SHP77 treated with DMSO at 0.1 percent for 48 hours (cell line): Measurements from ENCODE around the gene IRX2.

Source experiments
- DNase-seq: peaks from one replicate; lab custom pipeline; 2025; lab: John Stamatoyannopoulos, UW

IRX2 gene

GRCh38 chr5:2741956-2742355 is 9.5 kb downstream of the IRX2 start:
- DNase-seq: no peak

GRCh38 chr5:2740876-2741555 is 10.5 kb downstream of the IRX2 start:
- DNase-seq: no peak

- no peak for DNase-seq
Observed at GRCh38 chr5:2740051-2740875, 11.2 kb downstream of the IRX2 start.

- DNase-seq: no peak
Observed at GRCh38 chr5:2739360-2740050, 12.0 kb downstream of the IRX2 start.

- DNase-seq: no peak
Observed at GRCh38 chr5:2738700-2739359, 12.6 kb downstream of the IRX2 start.

GRCh38 chr5:2738156-2738699 is 13.2 kb downstream of the IRX2 start:
- no peak for DNase-seq

- no peak for DNase-seq
Observed at GRCh38 chr5:2737273-2738155, 14.0 kb downstream of the IRX2 start.

GRCh38 chr5:2736872-2737271 is 14.6 kb downstream of the IRX2 start:
- DNase-seq: no peak

- DNase-seq: no peak
Observed at GRCh38 chr5:2735996-2736395, 15.5 kb downstream of the IRX2 start.

GRCh38 chr5:2732850-2733249 is 18.6 kb downstream of the IRX2 start:
- no peak for DNase-seq

- DNase-seq: no peak
Observed at GRCh38 chr5:2732004-2732403, 19.5 kb downstream of the IRX2 start.

GRCh38 chr5:2729189-2729588 is 22.3 kb downstream of the IRX2 start:
- no peak for DNase-seq

GRCh38 chr5:2727550-2727949 is 23.9 kb downstream of the IRX2 start:
- DNase-seq: no peak

- no peak for DNase-seq
Observed at GRCh38 chr5:2725980-2726765, 25.3 kb downstream of the IRX2 start.

GRCh38 chr5:2724831-2725230 is 26.6 kb downstream of the IRX2 start:
- DNase-seq: no peak

- no peak for DNase-seq
Observed at GRCh38 chr5:2724031-2724581, 27.4 kb downstream of the IRX2 start.

GRCh38 chr5:2722901-2723300 is 28.6 kb downstream of the IRX2 start:
- no peak for DNase-seq

GRCh38 chr5:2721385-2722138 is 29.9 kb downstream of the IRX2 start:
- DNase-seq: no peak

GRCh38 chr5:2719332-2719731 is 32.1 kb downstream of the IRX2 start:
- DNase-seq: no peak
